HFFc6 (cell line): Measurements from ENCODE around the gene ZDHHC20. TPM values are rescaled to one million over a fixed set of nuclear protein-coding genes. Genes with fewer than 3 reads are reported as not detected.

Experiments used
- DNase-seq: peaks from one replicate; pipeline ENCODE4 v3.0.0-alpha.2; 2018
- H3K27ac Mint-ChIP-seq: 2 replicates; pipeline ENCODE4 v1.8.0; 2020; ENCODE audit warnings: mild to moderate bottlenecking, mixed read lengths
- H3K27me3 Mint-ChIP-seq: 2 replicates; pipeline ENCODE4 v1.8.0; 2021; ENCODE audit warnings: mild to moderate bottlenecking, moderate library complexity, mixed read lengths; ENCODE audit not compliant: insufficient read depth
- H3K36me3 Mint-ChIP-seq: 2 replicates; pipeline ENCODE4 v1.8.0; 2021; ENCODE audit warnings: low read depth, mixed read lengths
- H3K4me1 Mint-ChIP-seq: 2 replicates; pipeline ENCODE4 v1.8.0; 2020; ENCODE audit warnings: low read depth, mixed read lengths
- H3K4me3 Mint-ChIP-seq: 2 replicates; pipeline ENCODE4 v1.8.0; 2020; ENCODE audit warnings: mild to moderate bottlenecking, moderate library complexity, mixed read lengths
- H3K9me3 Mint-ChIP-seq: 2 replicates; pipeline ENCODE4 v1.8.0; 2020; ENCODE audit warnings: mild to moderate bottlenecking, mixed read lengths
- CTCF ChIP-seq: fragments of 200-600 bp; sonication (generic); IDR thresholded peaks from 2 replicates; pipeline ENCODE4 v1.5.0; 2021; ENCODE audit warnings: antibody characterized with exemption, mild to moderate bottlenecking
- total RNA-seq, 6 experiments: library from RNA; stranded (reverse); fragmentation: NEBNext Ultra II Directional; extraction: Animal tissue kit (Norgen Biotek cat#: 25700); gene quantifications; 2 replicates in 1 of 6; 3 replicates in 5 of 6; pipeline ENCODE4 v1.2.3, GENCODE V29; 2021

The ZDHHC20 gene
- total RNA-seq, 6 experiments from 2014 or later, result 65.3 to 75.1 (median 69.6) TPM

DNA sequence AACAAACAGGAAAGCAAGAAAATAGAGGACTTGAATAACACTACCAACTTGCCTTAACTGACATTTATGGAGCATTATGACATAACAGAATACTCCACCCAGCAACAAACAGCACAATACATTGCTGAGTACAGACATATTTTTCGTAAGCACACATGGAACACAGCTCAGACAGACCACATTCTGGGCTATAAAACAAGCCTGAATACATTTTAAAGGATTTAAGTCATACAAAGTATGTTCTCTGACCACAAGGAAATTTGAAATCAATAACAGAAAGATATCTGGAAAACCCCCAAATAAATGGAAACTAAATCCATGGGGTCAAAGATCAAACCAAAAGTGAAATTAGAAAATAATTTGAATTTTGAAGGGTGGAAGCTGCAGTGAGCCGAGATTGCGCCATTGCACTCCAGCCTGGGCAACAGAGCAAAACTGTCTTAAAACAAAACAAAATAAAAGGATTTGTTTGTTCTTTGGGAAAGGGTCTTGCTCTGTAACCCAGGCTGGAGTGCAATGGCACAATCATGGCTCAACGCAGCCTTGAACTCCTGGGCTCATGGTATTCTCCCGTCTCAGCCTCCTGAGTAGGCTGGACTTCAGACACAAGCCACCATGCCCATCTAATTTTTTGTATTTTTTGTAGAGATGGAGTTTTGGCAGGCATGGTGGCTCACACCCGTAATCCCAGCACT, 5.6 kb downstream of the ZDHHC20 start:
- Mint-ChIP-seq H3K4me3 (no peak overlapping the region), H3K9me3 (no peaks in the 10 kb centered on the region), H3K4me1 (peaks cover 35% of the 10 kb centered on the region), H3K27ac (no peak overlapping the region), H3K36me3 (peaks cover 5% of the 10 kb centered on the region; the same call in 1 of the 2 replicates), H3K27me3 (no peaks in the 10 kb centered on the region; the same call in 1 of the 2 replicates)
- no peak for DNase-seq
- no peak for TF ChIP-seq CTCF

DNA sequence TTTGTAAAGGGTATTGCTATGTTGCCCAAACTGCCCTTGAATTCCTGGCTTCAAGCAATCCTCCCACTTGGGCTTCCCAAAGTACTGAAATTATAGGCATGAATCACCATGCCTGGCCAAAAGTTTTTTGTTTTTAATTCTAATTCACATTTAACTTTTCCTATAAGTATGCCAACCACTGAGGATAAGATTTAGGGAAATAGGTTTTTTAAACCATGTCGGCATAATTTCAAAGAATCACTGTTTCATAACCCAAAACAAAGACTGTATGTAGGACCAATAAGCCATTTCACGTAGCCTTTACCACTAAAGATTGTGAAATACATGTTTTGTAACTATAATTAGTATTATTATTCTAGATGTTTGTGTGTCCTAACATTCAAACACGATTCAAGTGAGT, 8.2 kb downstream of the ZDHHC20 start:
- H3K9me3 Mint-ChIP-seq, result no peaks in the 10 kb centered on the region
- H3K4me3 Mint-ChIP-seq, result no peak overlapping the region
- H3K27me3 Mint-ChIP-seq, result no peaks in the 10 kb centered on the region; the same call in 1 of the 2 replicates
- peaks cover 17% of the 10 kb centered on the region for H3K4me1 Mint-ChIP-seq
- H3K36me3 Mint-ChIP-seq, result peaks cover 5% of the 10 kb centered on the region
- no peak for TF ChIP-seq CTCF
- H3K27ac Mint-ChIP-seq, result no peak overlapping the region
- no peak for DNase-seq

- H3K36me3 Mint-ChIP-seq, result peaks cover 8% of the 10 kb centered on the region; the same call in 1 of the 2 replicates
- H3K27ac Mint-ChIP-seq, result no peak overlapping the region
- no peak for DNase-seq
- peaks cover 18% of the 10 kb centered on the region for H3K4me1 Mint-ChIP-seq
- TF ChIP-seq CTCF, result no peak
- H3K27me3 Mint-ChIP-seq, result no peaks in the 10 kb centered on the region
- H3K9me3 Mint-ChIP-seq, result no peaks in the 10 kb centered on the region
- no peak overlapping the region for H3K4me3 Mint-ChIP-seq
Observed at GRCh38 chr13:21446656-21447055, 12.4 kb downstream of the ZDHHC20 start.

- H3K27ac Mint-ChIP-seq, result no peak overlapping the region
- H3K36me3 Mint-ChIP-seq, result peaks cover 8% of the 10 kb centered on the region; the same call in 1 of the 2 replicates
- DNase-seq, result no peak
Observed at GRCh38 chr13:21445759-21446158, 13.3 kb downstream of the ZDHHC20 start.

GRCh38 chr13:21443171-21443570, 15.9 kb downstream of the ZDHHC20 start:
- no peak for TF ChIP-seq CTCF
- no peaks in the 10 kb centered on the region for H3K9me3 Mint-ChIP-seq
- no peak for DNase-seq
- no peak overlapping the region for H3K27ac Mint-ChIP-seq
- peaks cover 13% of the 10 kb centered on the region for H3K36me3 Mint-ChIP-seq
- H3K27me3 Mint-ChIP-seq, result no peaks in the 10 kb centered on the region
- peaks cover 18% of the 10 kb centered on the region for H3K4me1 Mint-ChIP-seq
- no peak overlapping the region for H3K4me3 Mint-ChIP-seq

More at GRCh38 chr13:21445759-21446158, 13.3 kb downstream of the ZDHHC20 start:
- no peaks in the 10 kb centered on the region for H3K9me3 Mint-ChIP-seq
- no peak overlapping the region for H3K4me3 Mint-ChIP-seq
- H3K27me3 Mint-ChIP-seq, result no peaks in the 10 kb centered on the region
- peaks cover 18% of the 10 kb centered on the region for H3K4me1 Mint-ChIP-seq
- TF ChIP-seq CTCF, result no peak
